RPMI8226 (cell line): ENCODE data around the gene CCDC152.

ENCODE experiments used
- DNase-seq: peaks from one replicate; pipeline ENCODE4 v3.0.0-alpha.2; 2015

Gene CCDC152

GRCh38 chr5:42784132-42784531 lies 27.5 kb downstream of the CCDC152 start:
- DNase-seq: no peak

GRCh38 chr5:42785756-42786155 lies 29.1 kb downstream of the CCDC152 start:
- DNase-seq: no peak

DNA sequence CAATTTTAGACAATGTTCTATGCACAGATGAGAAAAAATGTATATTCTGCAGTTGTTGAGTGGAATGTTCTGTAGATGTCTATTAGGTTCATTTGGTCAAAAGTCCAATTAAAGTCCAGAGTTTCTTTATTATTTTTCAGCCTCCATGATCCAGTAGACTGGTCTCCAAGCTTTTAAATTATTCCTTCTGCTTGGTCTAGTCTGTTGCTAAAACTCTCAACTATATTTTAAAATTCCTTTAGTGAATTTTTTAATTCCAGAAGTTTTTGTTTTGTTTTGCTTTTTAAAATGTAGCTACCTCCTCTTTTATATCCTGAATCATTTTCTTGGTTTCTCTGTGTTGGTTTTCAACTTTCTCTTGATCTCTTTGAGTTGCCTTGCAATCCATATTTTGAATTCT lies 30.5 kb downstream of the CCDC152 start:
- no peak for DNase-seq

GRCh38 chr5:42787845-42788244 lies 31.2 kb downstream of the CCDC152 start:
- DNase-seq: no peak

- no peak for DNase-seq
Observed at GRCh38 chr5:42791151-42791550, 34.5 kb downstream of the CCDC152 start.

DNA sequence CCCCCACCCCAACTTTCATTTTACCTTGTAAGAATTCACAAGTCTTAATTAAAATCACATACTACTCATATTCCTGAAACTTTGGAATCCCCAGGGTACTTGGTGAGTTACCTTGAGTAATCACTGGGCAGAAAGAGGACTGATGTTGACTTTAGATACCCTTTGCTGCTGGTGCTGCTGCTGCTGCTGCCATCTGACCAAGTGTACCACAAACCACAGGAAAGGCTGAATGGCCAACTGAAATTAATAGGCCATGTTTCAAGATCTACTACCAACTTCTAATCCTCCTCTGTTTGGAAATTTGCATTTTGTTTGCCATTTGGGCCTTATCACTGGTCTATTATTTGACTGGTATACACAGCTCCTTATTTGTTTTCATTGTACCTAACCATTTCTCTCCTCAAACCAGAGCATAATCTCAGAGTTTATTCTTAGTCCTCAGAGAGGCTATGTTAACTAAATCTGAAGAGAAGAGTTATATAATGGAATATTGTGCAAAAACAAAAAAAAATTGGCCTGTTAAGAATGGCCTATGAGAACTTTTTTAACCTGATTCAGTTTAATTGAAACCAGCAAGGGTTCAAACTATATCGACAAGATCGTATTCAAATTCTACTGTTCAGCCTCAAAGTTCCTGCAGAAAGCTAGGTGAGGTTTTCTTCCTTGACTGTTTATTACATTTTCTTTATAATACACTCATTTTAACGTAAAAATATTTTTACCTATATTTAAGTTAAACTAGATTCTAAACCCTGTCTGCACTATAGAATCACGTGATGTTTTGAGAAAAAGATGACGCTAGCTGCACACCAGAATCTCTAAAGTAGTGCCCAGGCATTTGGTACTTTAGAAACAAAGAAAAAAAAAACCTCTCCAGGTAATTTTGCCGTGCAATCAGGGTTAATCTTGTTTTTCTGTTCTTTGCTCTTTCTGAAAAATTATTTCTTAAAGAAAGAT lies 41.9 kb downstream of the CCDC152 start:
- DNase-seq: no peak

GRCh38 chr5:42799241-42799608 lies 42.6 kb downstream of the CCDC152 start:
- no peak for DNase-seq

GRCh38 chr5:42799668-42800114 lies 43.1 kb downstream of the CCDC152 start:
- DNase-seq: peak; percentile 74

DNA sequence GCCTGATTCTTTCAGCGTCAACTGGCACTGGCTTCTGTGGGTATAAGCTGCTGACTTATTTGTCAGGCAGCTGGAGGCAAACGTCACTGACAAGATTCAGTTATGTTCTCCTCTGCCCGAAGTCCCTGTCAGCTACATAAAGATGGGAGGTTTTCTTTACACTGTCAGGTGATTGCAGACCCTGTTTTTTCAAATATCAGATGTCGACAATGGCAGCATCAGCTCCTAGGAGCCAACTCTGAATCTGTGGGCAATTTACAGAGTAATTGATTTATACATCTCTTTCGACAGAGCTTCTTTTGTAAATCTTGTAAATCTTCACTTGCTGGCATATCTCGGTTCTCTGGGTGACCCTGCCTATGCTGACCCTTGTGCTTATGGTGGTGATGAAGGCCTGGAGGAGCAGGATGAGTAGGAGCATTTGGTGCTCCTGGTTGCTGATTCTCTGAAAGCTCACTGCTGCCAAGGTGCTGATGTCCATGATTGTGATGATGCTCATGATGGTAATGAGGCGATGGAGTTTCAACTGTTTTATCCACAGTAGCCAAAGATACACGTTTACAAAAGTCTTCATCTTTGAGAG lies 44.2 kb downstream of the CCDC152 start:
- no peak for DNase-seq

DNA sequence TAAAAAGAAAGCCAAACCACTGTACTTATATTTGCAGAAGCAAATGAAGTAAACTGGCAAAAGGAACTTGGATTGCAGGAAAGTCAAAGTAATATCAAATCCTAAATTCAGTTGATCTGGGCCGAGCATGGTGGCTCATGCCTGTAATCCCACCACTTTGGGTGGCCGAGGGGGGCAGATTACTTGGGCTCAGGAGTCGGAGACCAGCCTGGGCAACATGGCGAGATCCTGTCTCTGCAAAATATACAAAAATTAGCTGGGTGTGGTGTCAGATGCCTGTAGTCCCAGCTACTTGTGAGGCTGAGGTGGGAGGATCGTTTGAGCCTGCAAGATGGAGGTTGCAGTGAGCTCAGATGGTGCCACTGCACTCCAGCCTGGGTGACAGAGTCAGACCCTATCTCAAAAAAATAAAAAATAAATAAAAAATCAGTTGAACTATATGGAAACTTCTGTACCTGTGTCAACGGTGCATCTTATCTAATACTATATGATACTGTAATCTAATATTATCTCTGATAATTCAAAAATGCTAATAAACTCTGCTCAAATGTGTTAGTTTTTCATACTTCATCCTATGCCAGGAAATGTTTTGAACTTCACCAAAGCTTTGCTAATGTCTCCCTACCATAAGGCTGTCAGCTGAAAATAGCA lies 45.0 kb downstream of the CCDC152 start:
- DNase-seq: no peak

- DNase-seq: no peak
Observed at GRCh38 chr5:42804717-42805339, 48.2 kb downstream of the CCDC152 start.

DNA sequence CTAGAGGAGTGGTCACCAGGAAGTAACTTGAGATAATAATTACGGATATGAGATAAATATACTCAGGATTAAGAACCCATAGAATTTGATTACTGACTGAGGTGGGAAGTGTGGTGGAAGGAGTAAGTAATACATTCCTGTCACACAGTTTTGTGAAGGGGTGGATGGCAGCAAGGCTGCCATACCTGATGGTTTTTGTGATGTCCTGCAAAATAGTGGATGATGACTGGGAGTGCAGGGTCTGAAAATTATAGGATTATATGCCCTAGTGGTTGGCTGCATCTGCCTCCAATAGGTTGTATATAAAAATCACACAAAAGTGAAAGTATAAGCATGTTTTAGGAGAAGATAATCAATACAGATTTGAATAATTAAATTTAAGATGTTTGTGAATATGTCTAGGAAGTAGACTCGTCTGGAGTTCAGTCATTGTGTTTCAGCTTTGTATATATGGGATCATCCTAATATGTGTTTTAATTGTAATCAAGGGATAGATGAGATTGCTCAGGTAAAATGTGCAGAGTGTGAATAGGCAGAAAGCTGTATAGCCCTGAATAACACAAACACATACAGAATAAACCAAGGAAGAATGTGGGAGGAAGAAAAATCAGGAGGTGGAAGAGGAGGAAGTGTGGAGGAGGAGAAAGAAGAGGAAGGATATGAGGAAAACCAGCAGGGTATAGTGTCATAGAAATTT lies 49.5 kb downstream of the CCDC152 start:
- no peak for DNase-seq

DNA sequence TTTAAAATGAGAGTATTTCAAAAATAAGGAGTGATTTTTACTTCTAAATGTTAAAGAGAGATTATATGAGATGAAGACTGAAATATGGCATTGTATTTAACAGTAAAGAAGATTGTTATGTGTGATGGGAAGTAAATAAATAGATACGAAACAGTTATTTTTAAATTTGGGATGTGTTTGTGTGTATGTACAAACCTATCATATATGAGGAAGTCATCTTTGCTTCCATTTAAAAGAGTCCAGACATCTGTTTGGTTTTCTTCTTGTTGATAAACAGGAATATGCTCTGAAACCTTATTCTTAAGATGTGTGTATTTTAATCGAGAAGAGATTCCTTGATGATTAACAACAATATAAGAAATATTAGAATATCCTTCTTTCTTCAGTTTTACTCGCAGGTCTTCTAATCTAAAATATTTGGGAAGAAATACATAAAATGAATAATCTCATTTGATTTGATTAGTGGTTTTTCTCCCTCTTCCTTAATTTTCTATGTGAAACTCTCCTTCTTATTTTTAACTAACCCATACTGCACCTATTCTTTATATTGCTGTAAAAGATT lies 50.2 kb downstream of the CCDC152 start:
- DNase-seq: no peak

GRCh38 chr5:42807722-42808447 lies 51.3 kb downstream of the CCDC152 start:
- DNase-seq: no peak

DNA sequence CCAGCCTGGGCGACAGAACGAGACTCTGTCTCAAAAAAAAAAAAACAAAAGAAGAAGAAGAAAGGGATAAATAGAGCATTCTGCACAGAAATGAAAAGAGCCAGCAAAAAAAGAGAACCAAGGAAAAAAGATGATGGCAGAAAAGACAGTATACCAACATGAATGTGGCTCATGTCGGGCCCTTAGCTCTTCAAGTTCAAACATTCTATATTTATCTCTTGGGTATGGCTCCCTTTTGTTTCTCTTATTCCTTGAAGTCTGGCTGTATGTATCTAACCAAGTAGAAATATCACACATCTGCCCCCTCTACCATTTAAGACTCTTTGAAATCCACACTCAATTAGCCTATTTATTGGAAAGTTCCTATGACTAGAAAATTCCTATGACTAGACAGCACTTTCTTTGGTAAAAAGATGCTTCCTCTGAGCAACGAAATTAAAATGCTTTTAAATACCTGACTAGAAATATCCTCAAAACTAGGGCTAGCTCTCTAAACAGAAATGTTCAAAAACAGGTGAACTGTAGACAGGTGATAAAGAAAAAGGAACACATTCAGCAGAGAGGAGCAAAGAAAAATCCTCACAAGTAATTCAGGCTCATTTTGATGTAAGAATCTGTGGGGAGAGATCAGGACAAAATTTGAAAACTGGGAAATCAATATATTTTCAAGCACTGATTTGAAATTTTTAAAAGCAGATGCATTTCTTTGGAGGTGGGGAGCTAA lies 52.4 kb downstream of the CCDC152 start:
- no peak for DNase-seq

DNA sequence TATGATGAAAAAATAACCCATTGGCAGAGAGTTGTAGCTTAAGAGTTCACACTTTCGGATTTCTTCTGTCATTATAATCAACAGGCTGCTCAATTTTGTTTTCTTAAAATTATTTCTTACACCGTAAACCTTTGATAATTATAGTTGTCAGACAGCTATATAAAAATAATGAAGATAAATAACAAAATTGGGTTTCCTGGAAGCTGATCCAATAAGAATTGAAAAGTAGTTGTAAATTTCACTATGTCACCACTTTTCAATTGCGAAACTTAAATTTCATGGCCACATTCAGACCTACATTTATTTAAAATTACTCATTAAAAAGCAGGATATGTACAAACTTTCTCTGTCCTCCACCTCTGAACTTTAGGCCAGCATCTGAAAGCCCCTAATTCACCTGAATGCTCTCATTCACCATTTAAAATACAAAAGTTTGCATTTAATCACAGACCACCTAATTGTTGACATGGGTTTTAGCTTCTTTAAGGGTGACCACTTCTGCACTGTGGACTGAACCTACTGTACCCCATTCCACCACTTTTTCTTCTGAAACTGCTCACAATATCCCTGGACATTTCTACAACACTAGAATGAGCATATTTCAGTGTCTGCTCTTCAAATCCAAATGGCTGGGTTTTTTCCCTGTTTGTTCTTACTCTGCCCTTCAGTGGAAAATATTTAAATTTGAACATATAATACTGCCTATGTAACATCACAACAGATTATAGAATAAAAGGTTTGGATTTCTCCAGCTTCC lies 54.4 kb downstream of the CCDC152 start:
- DNase-seq: no peak

- DNase-seq: peak; percentile 78
Observed at GRCh38 chr5:42811591-42812446, 55.2 kb downstream of the CCDC152 start, which contains the start of gene SELENOP. TSS of gene SELENOP (minus strand) at chr5:42811892. CDS start at chr5:42808353, 3,539 bp downstream.

GRCh38 chr5:42812620-42813019 lies 56.0 kb downstream of the CCDC152 start:
- no peak for DNase-seq

DNA sequence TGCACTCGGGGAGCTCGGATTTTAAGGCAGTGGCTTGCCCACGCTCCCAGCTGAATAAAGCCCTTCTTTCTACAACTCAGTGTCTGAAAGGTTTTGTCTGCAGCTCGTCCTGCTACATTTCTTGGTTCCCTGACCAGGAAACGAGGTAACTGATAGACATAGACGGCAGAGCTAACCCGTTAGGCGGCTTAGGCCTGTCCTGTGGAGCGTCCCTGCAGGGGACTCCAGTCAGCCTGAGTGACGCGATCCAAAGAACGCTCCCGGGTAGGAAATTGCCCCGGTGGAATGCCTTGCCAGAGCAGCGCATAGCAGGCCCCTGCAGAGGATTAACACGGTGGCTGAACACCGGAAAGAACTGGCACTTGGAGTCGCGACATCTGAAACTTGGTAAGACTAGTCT lies 56.9 kb downstream of the CCDC152 start:
- no peak for DNase-seq
